Stimulated activated CD4-positive, alpha-beta T cell treated with anti-CD3 and anti-CD28 coated beads, Interleukin-4, amount 100 ng/mL, for 24 hours (primary cell): ENCODE data around the gene PKD1L1.
A peak's percentile ranks its signal among the peaks of the same experiment; 100 is the strongest.
"Not testable (repeated sequence)": the region's sequence is repeated elsewhere in the genome, so short reads cannot be mapped to it uniquely, and the experiment has no call there.

Experiments
- DNase-seq: peaks from one replicate; pipeline ENCODE4 v3.0.0-alpha.2; 2020

Gene PKD1L1

GRCh38 chr7:47948141-47948790, at the start of gene PKD1L1:
TSS of gene PKD1L1 (minus strand) at chr7:47948466. CDS start at chr7:47948440, 26 bp downstream.
- DNase-seq: no peak

- no peak for DNase-seq
These were observed 44.2 kb upstream of the PKD1L1 start for GRCh38 chr7:47992446-47992845.

- peak; percentile 84 for DNase-seq
These were observed 43.6 kb upstream of the PKD1L1 start for GRCh38 chr7:47991741-47992311.

GRCh38 chr7:47991270-47991669, 43.0 kb upstream of the PKD1L1 start:
- DNase-seq: no peak

GRCh38 chr7:47990592-47990991, 42.3 kb upstream of the PKD1L1 start:
- no peak for DNase-seq

GRCh38 chr7:47989607-47990400, 41.5 kb upstream of the PKD1L1 start:
- not testable (repeated sequence) for DNase-seq

GRCh38 chr7:47988496-47989386, 40.5 kb upstream of the PKD1L1 start:
- DNase-seq: no peak

GRCh38 chr7:47982610-47983009, 34.3 kb upstream of the PKD1L1 start:
- DNase-seq: no peak

GRCh38 chr7:47980648-47981047, 32.4 kb upstream of the PKD1L1 start:
- not testable (repeated sequence) for DNase-seq

- no peak for DNase-seq
These were observed 31.5 kb upstream of the PKD1L1 start for GRCh38 chr7:47979832-47980181.

GRCh38 chr7:47979145-47979831, 31.0 kb upstream of the PKD1L1 start, which contains the start of gene HUS1:
TSS of gene HUS1 (minus strand) at chr7:47979615. CDS start at chr7:47979519, 96 bp downstream.
- peak; percentile 94 for DNase-seq

- no peak for DNase-seq
These were observed 30.5 kb upstream of the PKD1L1 start for GRCh38 chr7:47978790-47979144.

- no peak for DNase-seq
These were observed 25.5 kb upstream of the PKD1L1 start for GRCh38 chr7:47973739-47974138.

- DNase-seq: no peak
These were observed 22.5 kb upstream of the PKD1L1 start for GRCh38 chr7:47970761-47971160.

- peak; percentile 61 for DNase-seq
These were observed 20.8 kb upstream of the PKD1L1 start for GRCh38 chr7:47968847-47969774.

GRCh38 chr7:47967708-47968107, 19.4 kb upstream of the PKD1L1 start:
- DNase-seq: no peak

GRCh38 chr7:47967123-47967522, 18.9 kb upstream of the PKD1L1 start:
- DNase-seq: no peak

- DNase-seq: no peak
These were observed 17.2 kb upstream of the PKD1L1 start for GRCh38 chr7:47965456-47965855.

GRCh38 chr7:47962262-47962661, 14.0 kb upstream of the PKD1L1 start:
- no peak for DNase-seq

- DNase-seq: no peak
These were observed 8.9 kb upstream of the PKD1L1 start for GRCh38 chr7:47957156-47957555.

- no peak for DNase-seq
These were observed 8.0 kb upstream of the PKD1L1 start for GRCh38 chr7:47956220-47956619.
